B cell (primary cell): ENCODE measurements around the gene USP7. TPM values are rescaled to one million over a fixed set of nuclear protein-coding genes. Genes with fewer than 3 reads are reported as not detected.

Experiments
- ATAC-seq: fragments of 200-7000 bp; cut with Tn5 transposase; one replicate; pipeline ENCODE4 v1.10.0; 2021; ENCODE audit warnings: low read depth, mild to moderate bottlenecking, moderate number of reproducible peaks, moderate library complexity
- CTCF ChIA-PET: fragments of 350-600 bp; sonication (Branson Sonifier 250); formaldehyde crosslinking; loops from one replicate; lab custom pipeline; 2021; ENCODE audit warnings: antibody characterized with exemption, inconsistent platforms; lab: Charles Lee
- POLR2A ChIA-PET: fragments of 350-600 bp; sonication (Branson Sonifier 250); formaldehyde crosslinking; loops from one replicate; lab custom pipeline; 2021; ENCODE audit warnings: antibody characterized with exemption; lab: Charles Lee
- DNase-seq: peaks from one replicate; pipeline ENCODE4 v3.0.0; 2013
- H2AFZ ChIP-seq: 2 replicates; pipeline ENCODE4 v1.6.1; 2012; ENCODE audit warnings: mild to moderate bottlenecking, low read depth, low read length; ENCODE audit not compliant: insufficient read depth, poor library complexity, severe bottlenecking
- H3K27ac ChIP-seq, 2 donors: 1 replicate in 1 of 2; 2 replicates in 1 of 2; pipeline ENCODE4 v1.5.1; 2012 to 2013; ENCODE audit warnings: low read length in 2 of 2, mild to moderate bottlenecking in 2 of 2, moderate library complexity in 1 of 2
- H3K27me3 ChIP-seq, 4 experiments: fragments of 200-600 bp in 1 of 4; sonication (generic) in 1 of 4; replicated peaks in 1 of 4; 1 replicate in 2 of 4; 2 replicates in 2 of 4; pipeline versions ENCODE4 v1.6.1 to v1.7.0; 2013 to 2016; ENCODE audit warnings: low read length in 3 of 4, mild to moderate bottlenecking in 2 of 4, mixed read lengths in 1 of 4, moderate library complexity in 1 of 4; ENCODE audit not compliant: insufficient read depth in 4 of 4, control insufficient read depth in 3 of 4; ENCODE audit errors: control extremely low read depth in 1 of 4
- H3K36me3 ChIP-seq, 2 experiments: replicated peaks in 1 of 2; 1 replicate in 1 of 2; 2 replicates in 1 of 2; pipeline versions ENCODE4 v1.6.1 to v1.7.1; 2013; ENCODE audit warnings: low read length in 1 of 2; ENCODE audit not compliant: insufficient read depth in 2 of 2, control insufficient read depth in 1 of 2; ENCODE audit errors: control extremely low read depth in 1 of 2, extremely low read depth in 1 of 2
- H3K4me1 ChIP-seq, 2 donors: fragments of 200-600 bp in 1 of 2; sonication (generic) in 1 of 2; 1 replicate in 1 of 2; 2 replicates in 1 of 2; pipeline versions ENCODE4 v1.5.1 to v1.6.1; 2013 to 2017; ENCODE audit warnings: low read length in 2 of 2; ENCODE audit not compliant: control insufficient read depth in 2 of 2, insufficient read depth in 2 of 2
- H3K4me2 ChIP-seq: replicated peaks from 2 replicates; pipeline ENCODE3; 2012; ENCODE audit warnings: mild to moderate bottlenecking, low read depth, low read length; ENCODE audit not compliant: poor library complexity, severe bottlenecking
- H3K4me3 ChIP-seq, 5 experiments: fragments of 200-600 bp in 1 of 5; sonication (generic) in 1 of 5; 1 replicate in 3 of 5; 2 replicates in 2 of 5; pipeline versions ENCODE4 v1.5.1 to v1.7.0; 2011 to 2016; ENCODE audit warnings: low read length in 4 of 5, mild to moderate bottlenecking in 4 of 5, low read depth in 2 of 5, control low read depth in 1 of 5, moderate library complexity in 1 of 5; ENCODE audit not compliant: insufficient read depth in 1 of 5; ENCODE audit errors: control extremely low read depth in 1 of 5, extremely low read depth in 1 of 5
- H3K79me2 ChIP-seq: fragments of 200-600 bp; sonication (generic); one replicate; pipeline ENCODE4 v1.6.0; 2016; ENCODE audit warnings: low read length; ENCODE audit not compliant: control insufficient read depth, insufficient read depth
- H3K9ac ChIP-seq: fragments of 200-600 bp; sonication (generic); 2 replicates; pipeline ENCODE4 v1.6.1; 2017; ENCODE audit warnings: mild to moderate bottlenecking, low read length, moderate library complexity
- H3K9me3 ChIP-seq, 3 donors: one replicate each; pipeline versions ENCODE4 v1.6.1 to v1.7.1; 2013; ENCODE audit warnings: low read length in 2 of 3; ENCODE audit not compliant: control insufficient read depth in 2 of 3, insufficient read depth in 1 of 3; ENCODE audit errors: control extremely low read depth in 1 of 3
- H4K20me1 ChIP-seq: 2 replicates; pipeline ENCODE4 v1.6.0; 2012; ENCODE audit warnings: mild to moderate bottlenecking, low read length; ENCODE audit not compliant: insufficient read depth, control insufficient read depth, poor library complexity, severe bottlenecking
- H3K27ac Mint-ChIP-seq: one replicate; pipeline ENCODE4 v1.8.0; 2021; ENCODE audit warnings: mixed read lengths
- H3K27me3 Mint-ChIP-seq: one replicate; pipeline ENCODE4 v1.8.0; 2021; ENCODE audit warnings: mixed read lengths
- H3K4me1 Mint-ChIP-seq: one replicate; pipeline ENCODE4 v1.8.0; 2021; ENCODE audit warnings: mixed read lengths
- H3K4me3 Mint-ChIP-seq: one replicate; pipeline ENCODE4 v1.8.0; 2021; ENCODE audit warnings: mixed read lengths
- H3K9me3 Mint-ChIP-seq: one replicate; pipeline ENCODE4 v1.8.0; 2022; ENCODE audit warnings: mixed read lengths; ENCODE audit not compliant: insufficient read depth
- CTCF ChIP-seq: fragments of 200-600 bp; IDR thresholded peaks from one replicate; pipeline ENCODE4 v1.8.0; 2022; ENCODE audit warnings: antibody characterized with exemption, mild to moderate bottlenecking
- EZH2 ChIP-seq: IDR thresholded peaks from 2 replicates; pipeline ENCODE4 v1.6.1; 2012; ENCODE audit warnings: borderline replicate concordance, low read depth, mild to moderate bottlenecking, moderate library complexity, low read length; ENCODE audit not compliant: insufficient read depth, poor library complexity, severe bottlenecking
- WGBS: methylation state at CpG from one replicate; pipeline ENCODE4 v1.1.5; 2013; ENCODE audit warnings: missing lambda C conversion rate; ENCODE audit not compliant: insufficient coverage; 5-methylcytosine and 5-hydroxymethylcytosine counted together
- intact Hi-C: fragments of 100-400 bp; cut with micrococcal nuclease; formaldehyde crosslinking; loops from one replicate; pipeline ENCODE4 v1.10.0; 2022
- polyA plus RNA-seq: library from polyadenylated mRNA; depleted of rRNA; stranded (reverse); fragments of >200 nt; gene quantifications from 2 replicates; pipeline ENCODE4 v1.2.3, GENCODE V29; 2012
- total RNA-seq, 2 donors: library from RNA; stranded (reverse); fragments of 120-200 nt in 1 of 2; gene quantifications; 1 replicate in 1 of 2; 2 replicates in 1 of 2; pipeline versions ENCODE4 v1.2.3 to v1.2.4, GENCODE V29; 2013 to 2022

The USP7 gene
- total and polyA plus RNA-seq, 2 donors (not counting 1 experiment from before 2014, with no cell fraction given), result 27.4 to 223 TPM

- ChIA-PET POLR2A (interaction anchor here (0.6 to 0.7 kb wide), 2 partner anchors 11 to 1886 kb away, joined by 5 read pairs; no protein-coding TSS in a partner anchor), CTCF (interaction anchor here (1.8 kb wide), 1 partner anchor 8 kb away, joined by 4 read pairs; no protein-coding TSS in a partner anchor)
- H4K20me1 ChIP-seq, result peaks cover 82% of the 10 kb centered on the region
- no peaks in the 10 kb centered on the region for H3K9me3 ChIP-seq
- no peaks in the 10 kb centered on the region for H3K9me3 Mint-ChIP-seq
- H3K27me3 Mint-ChIP-seq, result no peaks in the 10 kb centered on the region
- no peak overlapping the region for H3K4me3 ChIP-seq
- H3K27ac Mint-ChIP-seq, result peak overlapping the region; percentile 5
- ATAC-seq (no peak), DNase-seq (no peak)
- intact Hi-C loops, result no loop called here
- H3K4me2 ChIP-seq, result no peak overlapping the region
- H3K4me1 Mint-ChIP-seq, result peaks cover 44% of the 10 kb centered on the region
- no peak overlapping the region for H3K27ac ChIP-seq
- H3K27me3 ChIP-seq, result no peaks in the 10 kb centered on the region
- WGBS, result 85% methylated on average over 8 of the region's 14 CpGs
- peaks cover 67% of the 10 kb centered on the region for H3K79me2 ChIP-seq
- H3K9ac ChIP-seq, result no peak overlapping the region
- no peak overlapping the region for H3K4me3 Mint-ChIP-seq
- peaks cover 2 to 13% of the 10 kb centered on the region in 2 experiments for H3K36me3 ChIP-seq
- TF ChIP-seq CTCF (no peak), EZH2 (no peak)
- no peak overlapping the region for H2AFZ ChIP-seq
- peaks cover 17 to 37% of the 10 kb centered on the region in 2 donors for H3K4me1 ChIP-seq
Observed at GRCh38 chr16:8862309-8863130, 101.2 kb downstream of the USP7 start.
